OCI-LY1 (cell line): ENCODE measurements around the gene MTHFD1L.

ENCODE experiments used
- EZH2 ChIP-seq: fragments of 200-600 bp; sonication (generic), shearing (Covaris generic); IDR thresholded peaks from 2 replicates; pipeline ENCODE4 v1.8.0; 2017; ENCODE audit warnings: borderline replicate concordance, mixed run types, mild to moderate bottlenecking, antibody characterized with exemption, low read length, moderate library complexity, mixed read lengths
- TF ChIP-seq, protein P1 (sequence below): fragments of 200-600 bp; sonication (generic), shearing (Covaris generic); IDR thresholded peaks from 2 replicates; pipeline ENCODE4 v1.5.1; 2017; ENCODE audit warnings: mild to moderate bottlenecking, antibody characterized with exemption, low read length, moderate library complexity, mixed read lengths

DNA sequence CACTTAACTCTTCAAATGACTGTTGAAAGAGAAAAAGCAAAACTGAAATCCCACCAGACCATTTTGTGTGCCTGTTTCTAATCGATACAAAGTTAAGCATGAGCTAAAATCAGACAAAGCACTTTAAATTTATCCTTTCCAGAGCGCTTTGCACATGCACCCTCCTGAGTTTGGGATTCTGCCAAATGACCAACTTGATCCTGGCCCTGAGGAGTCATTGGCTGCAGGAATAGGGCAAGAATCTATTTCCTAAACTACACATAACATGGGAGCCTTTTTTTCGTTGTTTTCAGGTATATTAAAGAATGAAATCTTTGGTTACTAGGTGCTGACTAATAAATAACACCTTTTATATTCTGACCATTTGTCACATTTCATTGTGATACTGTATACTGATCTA is 23.8 kb upstream of the MTHFD1L start:
- TF ChIP-seq, protein P1, sequence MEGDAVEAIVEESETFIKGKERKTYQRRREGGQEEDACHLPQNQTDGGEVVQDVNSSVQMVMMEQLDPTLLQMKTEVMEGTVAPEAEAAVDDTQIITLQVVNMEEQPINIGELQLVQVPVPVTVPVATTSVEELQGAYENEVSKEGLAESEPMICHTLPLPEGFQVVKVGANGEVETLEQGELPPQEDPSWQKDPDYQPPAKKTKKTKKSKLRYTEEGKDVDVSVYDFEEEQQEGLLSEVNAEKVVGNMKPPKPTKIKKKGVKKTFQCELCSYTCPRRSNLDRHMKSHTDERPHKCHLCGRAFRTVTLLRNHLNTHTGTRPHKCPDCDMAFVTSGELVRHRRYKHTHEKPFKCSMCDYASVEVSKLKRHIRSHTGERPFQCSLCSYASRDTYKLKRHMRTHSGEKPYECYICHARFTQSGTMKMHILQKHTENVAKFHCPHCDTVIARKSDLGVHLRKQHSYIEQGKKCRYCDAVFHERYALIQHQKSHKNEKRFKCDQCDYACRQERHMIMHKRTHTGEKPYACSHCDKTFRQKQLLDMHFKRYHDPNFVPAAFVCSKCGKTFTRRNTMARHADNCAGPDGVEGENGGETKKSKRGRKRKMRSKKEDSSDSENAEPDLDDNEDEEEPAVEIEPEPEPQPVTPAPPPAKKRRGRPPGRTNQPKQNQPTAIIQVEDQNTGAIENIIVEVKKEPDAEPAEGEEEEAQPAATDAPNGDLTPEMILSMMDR: no peak
- no peak for TF ChIP-seq EZH2
